ENCODE data around the gene THEM4.

The THEM4 gene

DNA sequence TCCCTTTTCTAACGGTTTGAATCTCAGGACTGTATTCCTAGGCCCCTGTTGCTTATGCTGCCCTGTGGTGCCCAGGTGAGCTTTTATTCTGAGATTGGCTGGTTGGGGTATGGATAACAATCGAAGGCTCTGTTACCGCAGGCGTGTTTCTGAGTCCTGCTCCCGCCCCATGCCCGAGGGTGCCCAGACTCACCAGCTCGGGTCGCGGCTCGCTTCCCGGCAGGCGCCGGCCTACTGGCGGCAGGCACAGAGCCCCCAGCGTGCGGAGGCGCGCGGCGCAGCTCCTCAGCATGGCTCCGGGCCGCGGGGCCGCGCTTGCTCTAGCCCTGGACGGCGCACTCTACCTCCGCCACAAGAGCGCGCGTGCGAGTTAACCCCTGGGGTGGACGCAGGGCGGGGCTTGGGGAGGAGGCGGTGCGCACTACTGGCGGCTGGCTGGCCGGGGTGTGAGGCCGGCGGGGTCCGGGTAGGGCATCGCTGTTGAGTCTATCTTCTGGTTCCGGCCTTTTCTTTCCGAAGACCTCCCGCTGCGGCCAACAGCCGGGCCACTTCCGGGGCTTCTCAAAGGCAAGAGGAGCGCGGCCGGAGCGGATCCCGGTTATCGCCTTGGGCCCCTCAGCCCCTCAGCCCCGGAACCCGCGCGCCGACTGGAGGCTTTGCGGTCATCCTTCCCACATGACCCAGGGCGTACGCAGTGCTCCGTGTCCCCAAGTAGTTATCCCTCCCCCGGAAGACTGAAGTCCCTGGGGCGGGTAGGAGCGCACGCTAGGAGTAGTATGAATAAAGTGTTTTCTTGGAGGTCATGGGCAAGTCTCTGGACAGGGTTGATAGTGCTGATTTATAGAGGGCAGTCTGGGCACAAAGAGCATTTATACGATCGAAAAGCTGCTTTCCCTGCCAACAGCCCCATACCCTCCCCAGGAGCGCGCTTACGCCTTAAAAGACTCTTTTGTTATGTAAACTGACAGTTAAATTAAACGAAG, at the start of gene THEM4:
TSS of gene THEM4 (minus strand) at position 345 of the 983 bp plus-strand sequence. CDS start at position 292, 53 bp downstream.
- DNase-seq = peak; percentile 94

DNA sequence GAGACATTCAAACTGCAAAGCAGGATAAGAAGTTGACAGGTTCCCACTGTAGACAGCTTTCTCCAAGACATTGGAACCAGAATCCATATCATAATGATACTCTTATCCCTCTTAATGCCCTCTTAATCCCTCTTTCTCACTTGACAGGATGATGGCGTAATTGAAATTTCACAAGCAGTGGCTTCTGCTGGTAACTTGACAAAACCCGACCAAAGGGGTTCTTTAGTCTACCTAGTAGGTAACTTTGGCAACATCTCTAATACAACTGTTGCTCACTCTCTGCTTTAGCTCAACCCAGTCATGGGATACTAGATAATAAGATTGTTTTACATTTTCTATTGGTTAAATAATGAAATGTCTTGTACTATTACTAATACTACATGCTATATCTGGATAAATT, 49.6 kb upstream of the THEM4 start:
- no peak for DNase-seq

DNA sequence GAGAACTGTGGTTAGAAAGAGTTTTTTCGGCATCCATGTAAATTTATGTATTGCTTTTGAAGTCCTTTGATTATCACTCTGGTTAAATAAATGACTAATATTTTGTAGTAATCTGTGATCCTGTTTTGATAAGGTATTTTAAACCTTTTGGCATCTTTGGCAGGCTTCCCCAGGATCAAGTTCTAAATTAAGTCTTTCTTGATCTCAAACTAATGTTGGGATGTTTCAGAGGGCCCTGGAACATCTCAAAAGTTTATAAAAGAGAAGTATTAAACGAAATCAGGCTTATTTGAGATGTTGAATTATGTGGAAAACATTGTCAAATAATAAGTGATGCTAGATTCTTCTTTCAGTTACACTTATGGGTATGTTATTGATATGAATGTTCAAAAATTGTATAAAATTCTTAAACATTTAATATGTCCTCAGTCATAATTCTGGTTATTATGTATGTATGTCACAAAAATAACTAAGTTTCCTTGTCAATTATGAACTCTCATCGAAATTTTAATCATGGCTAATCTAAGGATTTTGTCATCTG, 47.7 kb upstream of the THEM4 start:
- no peak for DNase-seq

DNA sequence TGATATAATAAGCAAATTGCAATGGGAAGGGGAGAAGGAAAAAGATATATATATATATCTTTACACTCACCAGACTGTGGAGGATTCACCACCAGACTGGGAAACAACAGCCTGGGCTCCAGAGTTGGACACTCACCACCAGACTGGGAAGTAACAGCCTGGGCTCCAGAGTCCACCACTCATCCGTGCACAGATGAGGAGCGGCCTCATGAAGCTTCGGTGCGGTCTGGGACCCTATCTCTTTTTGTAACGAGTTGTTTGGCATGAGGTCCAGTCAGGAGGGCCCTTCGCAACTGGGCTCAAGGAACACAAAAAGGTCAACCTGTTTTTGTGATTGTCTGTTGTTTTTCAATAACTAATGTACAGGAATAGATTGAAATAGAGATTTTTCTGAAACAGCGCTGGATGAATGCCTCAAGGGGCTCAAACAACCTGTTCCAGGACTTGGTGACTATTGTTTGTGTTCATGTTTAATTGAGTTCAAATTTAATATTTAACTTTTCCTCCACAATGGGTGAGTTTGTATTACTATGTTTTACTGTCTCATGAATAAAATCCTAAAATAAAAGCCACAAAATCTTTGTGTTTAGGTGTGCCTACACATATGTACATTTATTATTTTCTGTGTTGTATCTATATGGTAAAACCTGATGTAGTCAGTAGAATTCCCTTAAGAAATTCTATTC, 44.2 kb upstream of the THEM4 start:
- no peak for DNase-seq

DNA sequence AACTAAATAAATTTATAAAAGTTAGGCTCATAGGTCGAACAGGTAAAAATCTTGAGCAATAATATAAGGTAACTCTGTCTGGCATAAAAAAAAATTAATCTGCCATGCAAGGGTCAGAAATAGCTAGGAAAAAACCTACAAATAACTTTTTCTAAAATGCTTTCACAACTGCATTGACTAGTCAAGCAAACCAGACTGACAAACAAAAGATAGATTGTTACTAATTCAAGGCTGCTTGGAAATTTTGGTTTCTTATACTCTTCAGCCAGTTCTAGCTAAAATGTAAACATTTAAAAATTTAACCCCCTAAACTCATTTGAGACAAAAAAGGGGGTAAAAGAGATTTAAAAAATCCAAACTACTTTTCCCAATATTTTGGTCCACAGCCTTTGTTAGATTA, 43.5 kb upstream of the THEM4 start:
- no peak for DNase-seq

DNA sequence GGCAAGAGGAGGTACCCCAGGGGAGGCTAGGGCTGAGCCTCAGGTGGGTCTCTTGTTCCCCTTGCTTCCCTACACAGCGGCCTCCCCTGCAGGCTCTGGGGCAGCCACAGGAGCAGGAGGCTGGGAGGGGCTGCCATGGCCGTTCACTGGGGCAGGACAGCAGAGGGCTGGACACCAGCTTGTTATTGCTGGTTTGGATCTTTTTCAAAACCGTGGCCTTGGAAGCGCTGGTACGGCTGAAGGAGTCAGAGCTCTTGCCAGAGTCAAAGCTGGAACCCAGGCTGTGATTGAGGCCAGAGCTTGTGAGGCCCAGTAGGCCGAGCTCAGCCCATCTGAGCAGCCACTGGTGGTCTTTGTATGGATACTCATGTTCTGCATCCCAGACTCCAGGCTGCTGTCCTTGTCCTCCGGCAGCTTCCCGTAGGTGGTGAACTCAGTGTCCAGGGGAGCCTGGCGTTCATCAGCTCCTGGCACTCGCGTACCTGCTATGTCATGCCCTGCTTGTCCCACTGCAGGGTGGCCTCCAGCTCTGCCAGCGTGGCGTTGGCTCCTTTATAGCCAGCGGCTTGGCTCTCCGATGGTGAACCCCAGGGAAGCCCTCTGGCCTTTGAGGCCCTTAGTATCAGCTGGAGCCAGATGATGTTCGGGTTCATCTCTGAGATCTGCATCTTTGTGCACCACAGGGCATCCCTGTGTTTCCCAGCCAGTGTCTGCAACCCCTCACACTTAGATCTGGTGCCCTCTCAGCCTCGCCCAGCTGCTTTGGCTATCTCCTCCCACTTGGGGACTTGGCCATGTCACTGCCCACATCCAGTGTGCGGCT, 40.3 kb upstream of the THEM4 start:
- no peak for DNase-seq

DNA sequence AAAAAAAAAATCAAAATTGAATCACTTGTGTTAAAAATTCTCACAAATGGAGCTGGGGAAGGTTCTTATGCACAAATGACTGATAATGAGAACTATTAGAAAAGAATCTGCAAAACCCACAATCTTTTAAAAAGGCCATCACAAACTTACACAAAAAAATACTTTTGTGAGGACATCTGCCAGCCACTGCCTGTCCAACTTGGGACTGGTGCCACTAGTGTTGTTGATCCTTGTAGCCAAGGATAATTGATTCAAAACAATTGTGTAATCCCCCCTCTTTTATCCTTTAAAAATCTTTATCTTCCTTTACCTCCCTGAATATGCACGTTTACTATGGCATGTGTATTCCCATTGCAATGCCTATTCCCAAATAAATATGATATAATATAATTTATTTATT, 39.2 kb upstream of the THEM4 start:
- DNase-seq = no peak

DNA sequence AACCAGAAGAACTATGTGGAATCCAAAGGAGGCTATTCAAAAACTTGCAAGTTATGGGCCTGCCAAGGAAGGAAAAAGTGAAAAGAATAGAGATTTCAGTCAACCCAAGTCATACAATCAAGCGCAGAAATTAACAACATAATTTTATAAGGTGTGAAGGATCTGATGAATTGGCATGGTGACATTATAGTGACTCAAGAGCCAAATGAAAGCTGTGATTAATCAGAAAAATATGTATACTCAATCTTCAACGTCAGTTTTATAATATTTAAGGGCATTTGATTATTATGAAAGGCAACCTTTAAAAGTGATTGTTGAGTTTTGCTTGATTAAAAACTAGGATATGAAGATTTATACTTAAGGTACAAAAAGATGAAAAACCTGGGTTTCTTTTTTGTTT, 37.8 kb upstream of the THEM4 start:
- no peak for DNase-seq

DNA sequence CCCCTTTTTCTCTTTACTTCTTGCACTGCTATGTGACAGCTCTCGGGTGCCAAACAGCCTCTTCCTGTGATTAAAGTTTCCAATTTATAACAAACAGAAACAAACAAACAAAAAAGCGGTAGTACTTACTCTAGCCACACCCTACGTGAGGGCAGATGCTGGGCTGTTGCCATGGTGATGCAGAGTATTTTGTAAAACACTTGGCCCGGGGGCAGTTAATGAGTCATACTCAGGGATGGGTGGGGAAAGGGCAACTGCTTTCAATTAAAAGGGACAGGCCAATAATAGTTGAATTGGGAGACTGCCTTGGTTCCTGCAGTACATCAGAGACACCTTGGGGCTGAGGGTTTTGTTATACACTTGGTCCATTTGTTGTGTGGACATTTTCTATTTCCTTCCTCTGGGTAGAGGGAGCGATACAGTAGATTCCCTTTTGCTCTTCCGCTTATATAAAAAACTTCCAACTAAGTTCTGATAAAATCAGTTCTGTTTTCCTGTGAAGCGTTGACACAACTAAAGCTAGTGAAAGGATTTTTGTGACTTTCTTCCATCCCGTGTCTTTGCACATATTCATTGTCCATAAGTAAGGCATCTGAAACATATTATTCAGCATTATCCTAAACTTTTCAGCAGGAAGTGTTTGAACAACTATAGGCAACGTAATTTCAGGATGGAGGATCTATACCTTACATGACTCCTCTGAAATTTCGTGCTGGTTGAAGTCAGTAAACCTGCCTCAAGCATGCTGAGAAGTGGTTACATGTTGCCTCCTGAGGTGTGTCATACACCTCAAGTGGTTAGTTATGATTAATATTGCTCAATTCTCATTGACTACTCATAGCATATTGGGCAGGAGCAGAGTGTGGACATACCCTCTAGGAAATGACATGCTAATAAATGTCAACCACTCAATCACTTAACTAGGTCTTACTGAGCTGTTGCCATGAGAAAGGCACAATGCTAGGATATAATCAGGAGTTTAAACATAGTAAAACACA, 36.7 kb upstream of the THEM4 start:
- peak; percentile 72 for DNase-seq

DNA sequence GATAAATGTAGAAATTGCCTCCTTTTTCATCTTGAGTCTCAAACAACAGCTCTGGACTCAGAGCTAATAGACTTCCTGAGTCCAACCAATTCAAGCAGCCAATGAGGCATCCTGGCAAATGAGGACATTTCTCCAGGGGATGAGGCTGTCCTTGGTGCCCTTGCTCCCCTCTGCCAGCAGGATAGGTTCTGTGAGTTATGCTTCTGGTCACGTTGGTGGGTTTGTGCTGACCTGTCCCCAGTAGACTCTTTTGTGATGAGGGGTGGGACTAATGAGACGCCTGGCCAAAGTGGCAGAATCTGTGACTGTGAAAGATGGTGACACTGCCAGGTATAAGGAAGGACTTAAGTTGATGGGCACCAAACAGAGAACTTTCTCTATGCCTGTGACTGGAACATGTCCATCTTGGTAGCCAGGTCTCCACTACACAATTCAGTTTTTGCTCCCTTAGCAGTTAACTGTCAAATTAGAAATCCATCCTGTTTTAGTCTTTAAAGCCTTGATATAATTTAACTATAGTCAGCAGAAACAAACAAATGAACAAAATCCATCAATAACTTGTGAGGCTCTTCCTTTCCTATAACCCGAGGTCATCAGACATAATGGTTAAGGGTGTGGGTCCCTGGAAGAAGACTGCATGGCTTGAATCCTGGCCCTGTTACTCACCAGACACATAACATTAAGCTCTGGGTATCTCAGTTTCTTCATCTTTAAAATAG, 35.7 kb upstream of the THEM4 start:
- no peak for DNase-seq

DNA sequence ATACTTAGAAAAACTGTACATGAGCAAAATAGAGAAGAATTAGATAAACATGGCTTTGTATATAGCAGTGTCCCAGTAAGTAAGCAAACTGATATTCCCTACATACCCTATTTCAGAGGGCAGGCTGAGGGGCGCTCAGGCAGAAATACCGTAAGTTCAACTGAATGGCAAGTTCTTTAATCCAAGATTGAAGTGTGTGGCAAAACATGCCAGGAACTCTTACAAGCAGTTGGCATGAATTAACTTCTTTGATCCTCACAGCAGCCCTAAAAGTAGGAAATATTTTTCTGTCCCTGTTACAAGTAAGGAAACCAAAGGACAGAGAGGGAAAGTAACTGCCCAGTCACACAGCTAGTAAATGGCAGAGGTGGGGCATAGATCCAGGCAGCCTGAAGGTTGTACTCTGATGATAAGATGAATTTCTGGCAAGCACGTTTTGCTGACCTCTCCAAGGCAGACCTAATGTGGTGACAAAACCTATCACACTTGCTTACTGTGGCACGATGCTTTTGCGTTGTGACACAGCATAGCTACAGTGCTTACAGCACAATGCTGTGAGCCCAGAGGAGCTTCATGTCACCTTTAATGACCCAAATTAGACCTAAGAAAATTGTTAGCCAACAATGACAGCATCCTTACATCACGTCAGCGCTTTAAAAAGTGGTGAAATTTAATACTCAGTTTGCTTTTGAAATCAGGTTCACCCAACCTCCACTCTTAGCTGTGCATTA, 35.0 kb upstream of the THEM4 start:
- DNase-seq = no peak

DNA sequence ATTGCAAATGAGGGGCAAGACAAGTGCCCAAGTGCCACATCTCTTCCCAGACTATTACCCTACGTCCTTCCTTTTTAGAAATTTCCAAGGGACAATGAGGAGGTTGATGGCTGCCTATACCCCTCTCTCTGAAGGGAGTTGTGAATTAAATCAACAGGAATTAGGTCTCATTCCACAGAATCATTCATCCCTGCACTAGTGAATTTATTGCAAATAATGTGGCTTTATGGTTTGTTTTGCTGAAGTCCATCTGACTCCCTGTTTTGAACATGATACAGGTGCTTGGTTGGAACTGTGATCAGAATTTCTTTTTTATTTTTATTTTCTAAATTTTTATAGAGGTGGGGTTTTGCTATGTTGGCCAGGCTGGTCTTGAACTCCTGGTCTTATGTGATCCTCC, 34.3 kb upstream of the THEM4 start:
- DNase-seq = no peak

DNA sequence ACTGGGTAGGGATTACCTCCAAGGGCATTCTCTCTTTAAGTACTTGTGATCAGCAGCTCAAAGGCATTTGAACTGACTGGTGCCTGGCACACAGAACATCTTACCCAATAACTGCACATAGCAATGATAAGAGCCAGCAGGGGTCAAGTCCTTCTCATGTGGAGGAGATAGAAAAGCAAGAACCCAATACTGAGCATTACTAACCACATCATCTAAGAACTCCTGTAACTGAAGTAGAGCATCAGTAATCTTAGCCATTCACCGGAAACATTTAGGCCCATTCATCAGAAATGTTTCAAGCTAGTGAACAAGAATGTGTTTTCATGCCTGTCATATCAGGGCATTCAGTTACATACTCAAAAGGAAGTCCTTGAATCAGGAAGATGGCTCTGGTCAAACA, 33.6 kb upstream of the THEM4 start:
- DNase-seq = no peak

DNA sequence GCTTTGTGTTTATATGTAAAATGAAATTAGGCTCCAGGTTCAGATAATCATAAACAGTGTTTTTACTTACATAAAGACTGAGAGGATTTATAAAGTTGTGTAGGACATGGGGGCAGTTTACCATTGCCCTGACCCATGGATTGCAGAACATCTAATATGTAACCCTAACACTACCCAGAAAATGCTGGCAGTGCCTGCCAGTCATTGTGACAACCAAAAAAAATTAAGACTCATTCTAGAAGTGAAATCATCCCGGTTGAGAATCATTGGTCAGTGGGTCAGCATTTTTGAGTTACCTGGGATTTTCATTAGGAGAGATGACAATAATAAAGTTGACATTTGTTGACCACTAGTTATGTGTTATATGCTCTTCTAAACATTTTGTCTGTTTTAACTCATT, 31.2 kb upstream of the THEM4 start:
- DNase-seq = no peak

DNA sequence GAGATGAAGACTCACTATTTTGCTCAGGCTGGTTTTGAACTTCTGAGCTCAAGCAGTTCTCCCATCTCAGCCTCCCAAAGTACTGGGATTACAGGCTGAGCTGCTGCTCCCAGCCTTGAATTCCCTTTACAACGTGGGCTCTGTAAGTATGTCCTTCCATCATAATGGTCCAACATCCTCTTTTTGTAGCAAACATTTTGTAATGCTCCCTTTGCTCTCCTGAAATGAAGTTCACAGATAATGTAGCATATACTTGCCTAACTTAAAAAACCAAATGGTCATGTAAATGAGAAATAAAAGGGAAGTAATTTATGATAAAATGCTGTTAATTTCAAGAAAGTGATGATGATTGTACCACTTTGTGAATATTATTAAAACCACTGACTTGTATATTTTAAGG, 30.5 kb upstream of the THEM4 start:
- no peak for DNase-seq

DNA sequence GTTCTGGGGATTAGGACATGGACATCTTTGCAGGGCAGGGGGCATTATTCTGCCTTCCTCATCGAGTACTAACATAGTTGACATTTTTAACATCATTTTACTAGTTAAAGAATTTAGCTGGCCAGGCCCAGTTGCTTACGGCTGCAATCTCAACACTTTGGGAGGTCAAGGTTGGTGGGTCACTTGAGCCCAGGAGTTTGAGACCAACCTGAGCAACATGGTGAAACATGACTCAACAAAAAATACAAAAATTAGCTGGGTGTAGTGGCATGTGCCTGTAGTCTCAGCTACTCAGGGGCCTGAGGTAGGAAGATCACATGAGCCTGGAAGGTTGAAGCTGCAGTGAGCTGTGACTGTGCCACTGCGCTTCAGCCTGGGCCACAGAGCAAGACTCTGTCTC, 29.8 kb upstream of the THEM4 start:
- DNase-seq = no peak

DNA sequence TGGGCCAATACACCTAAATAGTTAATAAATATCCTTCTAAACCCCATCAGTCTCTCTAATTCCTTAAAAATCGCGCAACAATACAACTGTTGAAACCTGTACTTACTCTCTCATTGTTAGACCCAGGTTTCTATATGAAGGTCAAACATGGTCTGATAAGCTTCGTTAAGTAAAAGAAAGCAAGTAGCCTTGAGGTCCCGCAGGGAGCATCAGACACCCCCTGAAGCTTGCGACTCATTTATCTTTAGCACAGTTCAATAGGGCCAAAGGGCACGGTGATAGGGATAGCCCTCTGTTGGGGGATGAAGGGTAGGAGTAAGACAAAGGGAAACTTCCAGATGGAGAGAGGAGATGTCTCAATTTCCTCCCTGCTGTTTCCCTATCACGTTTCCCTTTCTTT, 27.3 kb upstream of the THEM4 start:
- no peak for DNase-seq

DNA sequence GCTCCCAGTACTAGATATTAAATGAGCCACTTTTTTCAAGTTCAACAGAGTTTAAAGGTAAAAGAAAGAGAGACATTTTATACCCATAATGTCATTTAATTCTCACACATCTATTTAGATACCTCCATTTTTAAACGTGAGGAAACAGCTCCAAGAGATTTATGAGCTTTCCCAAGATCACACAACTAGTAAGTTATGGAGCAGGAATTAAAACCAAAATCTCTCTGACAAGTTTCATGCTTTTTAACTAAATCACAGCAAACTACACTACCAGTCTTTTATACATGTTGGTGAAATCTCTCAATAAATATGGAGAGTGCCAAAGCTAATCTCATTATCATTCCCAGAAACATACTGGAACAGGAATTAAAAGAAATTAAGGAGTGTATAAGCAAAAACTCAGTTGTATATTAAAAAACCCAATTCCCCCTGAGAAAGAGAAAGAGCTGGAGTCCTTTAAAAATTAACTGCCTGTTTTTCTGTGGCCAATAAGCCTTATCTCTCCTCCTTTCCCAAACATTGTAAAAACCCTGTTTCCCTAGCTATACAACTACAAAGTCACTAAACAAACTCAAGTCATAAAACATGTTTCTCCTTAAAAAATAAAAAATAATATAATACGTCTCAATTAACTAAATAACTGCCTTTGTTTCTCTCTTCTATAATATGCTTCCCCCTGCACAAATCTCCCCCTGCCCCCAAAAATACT, 26.7 kb upstream of the THEM4 start:
- no peak for DNase-seq

DNA sequence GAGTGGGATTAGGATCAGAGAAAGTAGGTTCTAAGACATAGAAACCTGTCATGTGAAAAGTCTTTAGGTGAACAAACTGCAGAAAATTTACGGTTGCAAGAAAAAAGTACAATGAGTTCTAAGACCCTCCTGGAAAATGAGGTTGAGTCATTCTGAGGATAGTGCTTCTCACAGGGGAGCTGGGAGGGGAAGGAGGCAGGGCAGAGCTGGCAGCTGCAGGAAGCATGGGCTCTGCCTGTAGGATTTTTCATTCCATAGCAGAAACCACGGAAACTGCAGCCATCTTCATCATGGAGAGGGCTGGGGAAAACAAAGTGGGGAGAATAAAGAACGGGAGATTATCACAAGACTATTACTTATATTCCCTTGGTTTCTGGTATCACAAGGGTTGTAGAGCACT, 25.8 kb upstream of the THEM4 start:
- DNase-seq = no peak

DNA sequence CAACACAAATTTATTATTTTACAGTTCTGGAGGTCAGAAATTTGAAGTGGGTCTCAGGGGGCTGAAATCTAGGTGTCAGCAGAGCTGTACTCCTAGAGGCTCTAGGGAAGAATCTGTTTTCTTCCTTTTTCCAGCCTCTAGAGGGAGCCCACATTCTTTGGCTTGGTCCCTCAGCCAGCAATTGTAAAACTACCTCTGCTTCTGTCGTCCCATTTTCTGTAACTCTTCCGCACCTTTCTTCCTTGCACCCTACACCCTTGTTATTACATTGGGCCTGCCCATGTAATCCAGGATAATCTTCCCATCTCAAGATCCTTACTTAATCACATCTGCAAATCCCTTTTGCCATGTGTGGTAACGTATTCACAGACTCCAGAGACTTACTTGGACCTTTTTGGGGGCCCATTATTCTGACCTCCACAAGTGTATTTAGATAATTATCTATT, 24.8 kb upstream of the THEM4 start:
- DNase-seq = peak; percentile 53

Data from DMS79 treated with DMSO at 0.1 percent for 48 hours (cell line).